HG02885 (cell line): ENCODE data around the gene PARVG.

ENCODE experiments used
- ATAC-seq: cut with Tn5 transposase; IDR thresholded peaks from one replicate; pipeline ENCODE4 v1.9.1; 2021; ENCODE audit warnings: mild to moderate bottlenecking; ENCODE audit not compliant: unreplicated experiment, poor library complexity

The PARVG gene

GRCh38 chr22:44210722-44211121 is 30.0 kb downstream of the PARVG start:
- ATAC-seq = no peak

- no peak for ATAC-seq
Observed at GRCh38 chr22:44211256-44211945, 30.7 kb downstream of the PARVG start.

- no peak for ATAC-seq
Observed at GRCh38 chr22:44211946-44212930, 31.5 kb downstream of the PARVG start.

- no peak for ATAC-seq
Observed at GRCh38 chr22:44212936-44213335, 32.2 kb downstream of the PARVG start.

- ATAC-seq = no peak
Observed at GRCh38 chr22:44213489-44214043, 32.8 kb downstream of the PARVG start.

GRCh38 chr22:44214187-44214586 is 33.5 kb downstream of the PARVG start:
- ATAC-seq = no peak

- ATAC-seq = no peak
Observed at GRCh38 chr22:44214764-44215163, 34.0 kb downstream of the PARVG start.

- no peak for ATAC-seq
Observed at GRCh38 chr22:44215287-44215686, 34.6 kb downstream of the PARVG start.

GRCh38 chr22:44217346-44217745 is 36.6 kb downstream of the PARVG start:
- ATAC-seq = no peak

GRCh38 chr22:44218071-44218470 is 37.3 kb downstream of the PARVG start:
- ATAC-seq = no peak

- ATAC-seq = no peak
Observed at GRCh38 chr22:44219101-44219870, 38.6 kb downstream of the PARVG start.

GRCh38 chr22:44220727-44221680 is 40.3 kb downstream of the PARVG start:
- no peak for ATAC-seq

GRCh38 chr22:44221710-44222475 is 41.2 kb downstream of the PARVG start:
- ATAC-seq = no peak

GRCh38 chr22:44224166-44224565 is 43.4 kb downstream of the PARVG start:
- no peak for ATAC-seq

- ATAC-seq = no peak
Observed at GRCh38 chr22:44225091-44225689, 44.5 kb downstream of the PARVG start.

- ATAC-seq = no peak
Observed at GRCh38 chr22:44225812-44226211, 45.1 kb downstream of the PARVG start.

GRCh38 chr22:44229331-44229730 is 48.6 kb downstream of the PARVG start:
- ATAC-seq = no peak

GRCh38 chr22:44229809-44230208 is 49.1 kb downstream of the PARVG start:
- ATAC-seq = no peak
